Panc1 (cell line): ENCODE measurements around the gene DCHS2. TPM values are rescaled to one million over a fixed set of nuclear protein-coding genes. Genes with fewer than 3 reads are reported as not detected.

Experiments used
- ATAC-seq: fragments of 200-7000 bp; cut with Tn5 transposase; 2 replicates; pipeline ENCODE4 v1.9.1; 2020; ENCODE audit warnings: mild to moderate bottlenecking, moderate library complexity
- BruUV-seq: library from RNA; stranded (reverse); fragments of 400-500 nt; replicated peaks from 2 replicates; lab custom pipeline; 2021; lab: Mats Ljungman, UMichigan
- CTCF ChIA-PET: fragments of 300-600 bp; sonication (Branson Sonifier 250); formaldehyde crosslinking; loops from one replicate; lab custom pipeline; 2022; ENCODE audit warnings: antibody characterized with exemption; lab: Charles Lee
- POLR2A ChIA-PET: fragments of 300-600 bp; sonication (Branson Sonifier 250); formaldehyde crosslinking; loops from one replicate; lab custom pipeline; 2022; ENCODE audit warnings: antibody characterized with exemption; lab: Charles Lee
- DNase-seq: peaks from one replicate; pipeline ENCODE4 v3.0.0-alpha.2; 2010; ENCODE audit warnings: low read depth, low spot score
- H3K27ac ChIP-seq: 2 replicates; pipeline ENCODE4 v1.5.1; 2011; ENCODE audit warnings: mild to moderate bottlenecking, low read length, inconsistent platforms
- H3K27me3 ChIP-seq: fragments of 200-500 bp; sonication (Bioruptor generic); 2 replicates; pipeline ENCODE4 v1.6.0; 2014; ENCODE audit warnings: low read length, inconsistent platforms; ENCODE audit not compliant: control insufficient read depth, insufficient read depth
- H3K36me3 ChIP-seq: fragments of 200-500 bp; sonication (Bioruptor generic); 2 replicates; pipeline ENCODE4 v1.5.1; 2014; ENCODE audit warnings: inconsistent platforms, mild to moderate bottlenecking, low read length, moderate library complexity; ENCODE audit not compliant: control insufficient read depth, insufficient read depth
- H3K4me1 ChIP-seq: 2 replicates; pipeline ENCODE4 v1.5.1; 2011; ENCODE audit warnings: inconsistent platforms, mild to moderate bottlenecking, low read length, moderate library complexity; ENCODE audit not compliant: control insufficient read depth, insufficient read depth
- H3K4me3 ChIP-seq, 2 experiments: 2 replicates each; pipeline ENCODE4 v1.5.1; 2011 to 2012; ENCODE audit warnings: low read depth in 2 of 2, low read length in 2 of 2, mild to moderate bottlenecking in 2 of 2, inconsistent platforms in 1 of 2, moderate library complexity in 1 of 2
- H3K9me3 ChIP-seq: fragments of 200-500 bp; sonication (Bioruptor generic); 2 replicates; pipeline ENCODE4 v1.5.1; 2014; ENCODE audit warnings: low read depth, mild to moderate bottlenecking, inconsistent platforms, low read length, moderate library complexity; ENCODE audit not compliant: control insufficient read depth, insufficient read depth
- POLR2AphosphoS5 ChIP-seq: IDR thresholded peaks from 2 replicates; pipeline ENCODE4 v1.6.1; 2012; ENCODE audit warnings: mild to moderate bottlenecking, low read depth, low read length, moderate library complexity
- SIN3A ChIP-seq: IDR thresholded peaks from 2 replicates; pipeline ENCODE4 v1.6.1; 2012; ENCODE audit warnings: low read depth, mild to moderate bottlenecking, low read length, moderate library complexity, borderline replicate concordance; ENCODE audit not compliant: insufficient read depth
- TCF7L2 ChIP-seq: IDR thresholded peaks from 2 replicates; pipeline ENCODE4 v1.6.1; 2011; ENCODE audit warnings: mild to moderate bottlenecking, low read depth, low read length, inconsistent platforms
- in situ Hi-C: cut with HindIII; loops from 2 replicates; pipeline ENCODE4 v1.10.0; 2016; ENCODE audit warnings: low sequenced_read_pairs, low pct_unique_long_range_greater_than_20kb
- intact Hi-C: fragments of 100-400 bp; cut with micrococcal nuclease; formaldehyde crosslinking; loops from one replicate; pipeline ENCODE4 v1.10.0; 2022; ENCODE audit not compliant: unreplicated experiment
- total RNA-seq: library from RNA; stranded (reverse); gene quantifications from one replicate; pipeline ENCODE4 v1.2.1, GENCODE V29; 2021; ENCODE audit not compliant: unreplicated experiment
- TF ChIP-seq, protein P1 (sequence below), 2 experiments: IDR thresholded peaks; 2 replicates each; pipeline ENCODE4 v1.6.1; 2011 to 2012; ENCODE audit warnings: low read depth in 2 of 2, control low read depth in 1 of 2, low read length in 1 of 2, mild to moderate bottlenecking in 1 of 2, moderate library complexity in 1 of 2; ENCODE audit not compliant: insufficient read depth in 1 of 2
- TF ChIP-seq, protein P2 (sequence below): fragments of 450-650 bp; IDR thresholded peaks from 2 replicates; pipeline ENCODE4 v1.5.1; 2017; ENCODE audit warnings: mild to moderate bottlenecking

DCHS2 gene
- total RNA-seq, 1 experiment from 2014 or later = not detected

- TF ChIP-seq, protein P1, sequence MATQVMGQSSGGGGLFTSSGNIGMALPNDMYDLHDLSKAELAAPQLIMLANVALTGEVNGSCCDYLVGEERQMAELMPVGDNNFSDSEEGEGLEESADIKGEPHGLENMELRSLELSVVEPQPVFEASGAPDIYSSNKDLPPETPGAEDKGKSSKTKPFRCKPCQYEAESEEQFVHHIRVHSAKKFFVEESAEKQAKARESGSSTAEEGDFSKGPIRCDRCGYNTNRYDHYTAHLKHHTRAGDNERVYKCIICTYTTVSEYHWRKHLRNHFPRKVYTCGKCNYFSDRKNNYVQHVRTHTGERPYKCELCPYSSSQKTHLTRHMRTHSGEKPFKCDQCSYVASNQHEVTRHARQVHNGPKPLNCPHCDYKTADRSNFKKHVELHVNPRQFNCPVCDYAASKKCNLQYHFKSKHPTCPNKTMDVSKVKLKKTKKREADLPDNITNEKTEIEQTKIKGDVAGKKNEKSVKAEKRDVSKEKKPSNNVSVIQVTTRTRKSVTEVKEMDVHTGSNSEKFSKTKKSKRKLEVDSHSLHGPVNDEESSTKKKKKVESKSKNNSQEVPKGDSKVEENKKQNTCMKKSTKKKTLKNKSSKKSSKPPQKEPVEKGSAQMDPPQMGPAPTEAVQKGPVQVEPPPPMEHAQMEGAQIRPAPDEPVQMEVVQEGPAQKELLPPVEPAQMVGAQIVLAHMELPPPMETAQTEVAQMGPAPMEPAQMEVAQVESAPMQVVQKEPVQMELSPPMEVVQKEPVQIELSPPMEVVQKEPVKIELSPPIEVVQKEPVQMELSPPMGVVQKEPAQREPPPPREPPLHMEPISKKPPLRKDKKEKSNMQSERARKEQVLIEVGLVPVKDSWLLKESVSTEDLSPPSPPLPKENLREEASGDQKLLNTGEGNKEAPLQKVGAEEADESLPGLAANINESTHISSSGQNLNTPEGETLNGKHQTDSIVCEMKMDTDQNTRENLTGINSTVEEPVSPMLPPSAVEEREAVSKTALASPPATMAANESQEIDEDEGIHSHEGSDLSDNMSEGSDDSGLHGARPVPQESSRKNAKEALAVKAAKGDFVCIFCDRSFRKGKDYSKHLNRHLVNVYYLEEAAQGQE (IDR thresholded peaks at IDR 0.05; ENCODE audit: insufficient read depth in 1 of 2, low read depth in 2 of 2, low read length in 1 of 2) = no peak
- TF ChIP-seq, protein P2, sequence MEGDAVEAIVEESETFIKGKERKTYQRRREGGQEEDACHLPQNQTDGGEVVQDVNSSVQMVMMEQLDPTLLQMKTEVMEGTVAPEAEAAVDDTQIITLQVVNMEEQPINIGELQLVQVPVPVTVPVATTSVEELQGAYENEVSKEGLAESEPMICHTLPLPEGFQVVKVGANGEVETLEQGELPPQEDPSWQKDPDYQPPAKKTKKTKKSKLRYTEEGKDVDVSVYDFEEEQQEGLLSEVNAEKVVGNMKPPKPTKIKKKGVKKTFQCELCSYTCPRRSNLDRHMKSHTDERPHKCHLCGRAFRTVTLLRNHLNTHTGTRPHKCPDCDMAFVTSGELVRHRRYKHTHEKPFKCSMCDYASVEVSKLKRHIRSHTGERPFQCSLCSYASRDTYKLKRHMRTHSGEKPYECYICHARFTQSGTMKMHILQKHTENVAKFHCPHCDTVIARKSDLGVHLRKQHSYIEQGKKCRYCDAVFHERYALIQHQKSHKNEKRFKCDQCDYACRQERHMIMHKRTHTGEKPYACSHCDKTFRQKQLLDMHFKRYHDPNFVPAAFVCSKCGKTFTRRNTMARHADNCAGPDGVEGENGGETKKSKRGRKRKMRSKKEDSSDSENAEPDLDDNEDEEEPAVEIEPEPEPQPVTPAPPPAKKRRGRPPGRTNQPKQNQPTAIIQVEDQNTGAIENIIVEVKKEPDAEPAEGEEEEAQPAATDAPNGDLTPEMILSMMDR = no peak
- TF ChIP-seq POLR2AphosphoS5 = no peak
- no peak for TF ChIP-seq TCF7L2
- TF ChIP-seq SIN3A = no peak
- no peak for DNase-seq
- Histone ChIP-seq H3K4me3 (no peak overlapping the region), H3K27me3 (no peaks in the 10 kb centered on the region), H3K9me3 (no peaks in the 10 kb centered on the region), H3K4me1 (no peaks in the 10 kb centered on the region), H3K36me3 (no peaks in the 10 kb centered on the region), H3K27ac (no peak overlapping the region)
- in situ Hi-C loops = no loop called here
- intact Hi-C loops = no loop called here
- CTCF ChIA-PET = no interaction called here
- ATAC-seq = no peak
- POLR2A ChIA-PET = no interaction called here
- BruUV-seq = no TSS peak
Observed at GRCh38 chr4:154406018-154406795, 85.4 kb downstream of the DCHS2 start.

DNA sequence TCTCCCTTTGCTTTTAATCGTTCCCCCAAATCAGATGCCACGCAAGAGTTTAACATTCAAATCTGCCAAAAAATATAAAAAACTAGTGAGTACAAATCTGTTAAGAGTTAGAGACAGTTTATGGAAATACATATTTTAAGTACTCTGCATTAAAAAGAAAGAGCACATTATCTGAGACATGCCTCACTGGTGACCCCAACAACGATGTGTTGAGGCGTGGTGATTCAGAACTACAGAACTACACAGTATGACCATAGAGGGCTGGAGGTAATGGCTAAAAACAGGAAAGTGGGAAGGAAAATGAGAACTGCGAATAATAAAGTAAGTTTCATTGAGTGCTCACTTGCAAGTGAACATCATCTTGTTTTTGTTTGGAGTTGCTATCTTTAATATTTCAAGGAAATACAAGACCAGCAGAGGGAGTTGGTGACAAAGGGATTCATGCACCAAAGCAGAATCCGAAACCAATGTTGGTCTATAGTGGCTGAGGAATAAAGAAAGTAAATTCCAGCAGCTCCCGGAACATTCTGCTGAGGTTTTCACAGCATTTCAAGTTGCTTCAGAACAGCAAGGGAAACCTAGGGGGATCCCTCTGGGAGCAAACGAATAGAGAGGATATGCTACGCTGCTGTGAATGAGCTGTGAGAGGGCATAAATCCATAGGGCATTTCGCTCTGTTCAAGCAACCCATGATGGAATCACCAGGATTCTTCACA lies 92.2 kb downstream of the DCHS2 start:
- no peaks in the 10 kb centered on the region for H3K4me1 ChIP-seq
- intact Hi-C loops (loop anchor here (1.0 kb wide), 1 partner anchor 107 kb away; no protein-coding TSS in a partner anchor), in situ Hi-C loops (no loop called here)
- H3K27me3 ChIP-seq = no peaks in the 10 kb centered on the region; the same call in 1 of the 2 replicates
- no peaks in the 10 kb centered on the region for H3K36me3 ChIP-seq
- no TSS peak for BruUV-seq
- ChIA-PET CTCF (interaction anchor here (0.6 kb wide), 1 partner anchor 107 kb away, joined by 3 read pairs; no protein-coding TSS in a partner anchor), POLR2A (no interaction called here)
- peak overlapping the region; percentile 14 to 60 for H3K4me3 ChIP-seq
- no peak overlapping the region for H3K27ac ChIP-seq
- DNase-seq (peak; percentile 32), ATAC-seq (peak; percentile 51; the same call in 1 of the 2 replicates)
- no peaks in the 10 kb centered on the region for H3K9me3 ChIP-seq
- TF ChIP-seq, protein P2 = peak; percentile 56
- TF ChIP-seq TCF7L2 = no peak
